Measurements from ENCODE around the gene SVEP1. TPM values are rescaled to one million over a fixed set of nuclear protein-coding genes. Genes with fewer than 3 reads are reported as not detected.

The SVEP1 gene
- total RNA-seq, 4 donors from 2014 or later, result 41.9 to 71.6 (median 60.6) TPM

DNA sequence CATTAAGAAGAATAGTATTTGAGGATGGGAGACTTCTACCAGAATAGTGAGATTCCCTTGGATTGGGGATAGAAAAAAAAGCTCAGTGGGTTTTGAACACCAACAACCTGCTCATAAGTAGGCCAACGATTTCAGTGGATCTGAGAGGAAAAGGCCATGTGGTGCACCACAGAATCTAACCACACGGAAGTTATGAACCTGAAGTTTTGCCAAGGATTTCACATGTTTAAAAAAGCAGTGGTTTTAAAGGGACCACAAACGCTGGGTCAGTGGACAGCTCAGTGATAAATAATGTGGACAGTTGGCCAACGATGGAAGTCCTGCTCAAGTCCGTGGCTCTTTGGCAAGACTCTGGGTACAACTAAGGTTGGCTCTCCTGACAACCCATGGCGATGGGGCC is 134.6 kb downstream of the SVEP1 start:
- no peaks in the 10 kb centered on the region for H3K4me1 ChIP-seq
- TF ChIP-seq, protein P1, sequence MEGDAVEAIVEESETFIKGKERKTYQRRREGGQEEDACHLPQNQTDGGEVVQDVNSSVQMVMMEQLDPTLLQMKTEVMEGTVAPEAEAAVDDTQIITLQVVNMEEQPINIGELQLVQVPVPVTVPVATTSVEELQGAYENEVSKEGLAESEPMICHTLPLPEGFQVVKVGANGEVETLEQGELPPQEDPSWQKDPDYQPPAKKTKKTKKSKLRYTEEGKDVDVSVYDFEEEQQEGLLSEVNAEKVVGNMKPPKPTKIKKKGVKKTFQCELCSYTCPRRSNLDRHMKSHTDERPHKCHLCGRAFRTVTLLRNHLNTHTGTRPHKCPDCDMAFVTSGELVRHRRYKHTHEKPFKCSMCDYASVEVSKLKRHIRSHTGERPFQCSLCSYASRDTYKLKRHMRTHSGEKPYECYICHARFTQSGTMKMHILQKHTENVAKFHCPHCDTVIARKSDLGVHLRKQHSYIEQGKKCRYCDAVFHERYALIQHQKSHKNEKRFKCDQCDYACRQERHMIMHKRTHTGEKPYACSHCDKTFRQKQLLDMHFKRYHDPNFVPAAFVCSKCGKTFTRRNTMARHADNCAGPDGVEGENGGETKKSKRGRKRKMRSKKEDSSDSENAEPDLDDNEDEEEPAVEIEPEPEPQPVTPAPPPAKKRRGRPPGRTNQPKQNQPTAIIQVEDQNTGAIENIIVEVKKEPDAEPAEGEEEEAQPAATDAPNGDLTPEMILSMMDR (IDR thresholded peaks at IDR 0.05), result no peak
- TF ChIP-seq EP300 (IDR thresholded peaks at IDR 0.05) (no peak), POLR2A (IDR thresholded peaks at IDR 0.05; ENCODE audit: low read depth) (no peak), POLR2AphosphoS5 (IDR thresholded peaks at IDR 0.05) (no peak)
- no peaks in the 10 kb centered on the region for H3K27me3 ChIP-seq
- no peak overlapping the region for H3K27ac ChIP-seq (replicated peaks in 1 of 4)
- no peak overlapping the region for H3K4me3 ChIP-seq
- peaks cover 0 to 24% (median 6%) of the 10 kb centered on the region in 4 donors for H3K36me3 ChIP-seq
- intact Hi-C loops (cut with DNase I), result no loop called here
- peaks cover 0 to 6% (median 0%) of the 10 kb centered on the region in 4 donors for H3K9me3 ChIP-seq
- no peak for DNase-seq (ENCODE audit: extremely low spot score)
- 72% methylated on average over 6 of the region's 6 CpGs for WGBS

GRCh38 chr9:110443866-110444220 is 135.7 kb downstream of the SVEP1 start:
- Histone ChIP-seq H3K27ac (replicated peaks in 1 of 4) (no peak overlapping the region), H3K36me3 (peaks cover 0 to 15% (median 6%) of the 10 kb centered on the region in 4 donors), H3K4me1 (no peaks in the 10 kb centered on the region), H3K9me3 (peaks cover 0 to 6% (median 0%) of the 10 kb centered on the region in 4 donors), H3K4me3 (no peak overlapping the region), H3K27me3 (no peaks in the 10 kb centered on the region)
- DNase-seq (ENCODE audit: extremely low spot score), result no peak
- no peak for TF ChIP-seq POLR2A (IDR thresholded peaks at IDR 0.05; ENCODE audit: low read depth)
- TF ChIP-seq, protein P1 (IDR thresholded peaks at IDR 0.05), result no peak
- intact Hi-C loops (cut with DNase I), result no loop called here

- Histone ChIP-seq H3K27me3 (no peaks in the 10 kb centered on the region), H3K4me1 (no peaks in the 10 kb centered on the region), H3K4me3 (no peak overlapping the region), H3K27ac (replicated peaks in 1 of 4) (no peak overlapping the region), H3K9me3 (peaks cover 0 to 6% (median 0%) of the 10 kb centered on the region in 4 donors), H3K36me3 (peaks cover 0 to 13% (median 6%) of the 10 kb centered on the region in 4 donors)
- TF ChIP-seq POLR2A (IDR thresholded peaks at IDR 0.05; ENCODE audit: low read depth), result no peak
- intact Hi-C loops (cut with DNase I), result no loop called here
- no peak for DNase-seq (ENCODE audit: extremely low spot score)
- WGBS, result 15% methylated on average over 3 of the region's 3 CpGs
These were observed 136.2 kb downstream of the SVEP1 start for GRCh38 chr9:110443146-110443865.

- Histone ChIP-seq H3K27ac (replicated peaks in 1 of 4) (no peak overlapping the region), H3K36me3 (peaks cover 0 to 3% (median 0%) of the 10 kb centered on the region in 4 donors), H3K27me3 (no peaks in the 10 kb centered on the region), H3K4me1 (no peaks in the 10 kb centered on the region), H3K4me3 (no peak overlapping the region), H3K9me3 (peaks cover 0 to under 1% (median 0%) of the 10 kb centered on the region in 4 donors)
- TF ChIP-seq, protein P1 (IDR thresholded peaks at IDR 0.05), result no peak
- TF ChIP-seq POLR2A (IDR thresholded peaks at IDR 0.05; ENCODE audit: low read depth) (no peak), EP300 (IDR thresholded peaks at IDR 0.05) (no peak), POLR2AphosphoS5 (IDR thresholded peaks at IDR 0.05) (no peak)
- DNase-seq (ENCODE audit: extremely low spot score), result no peak
- intact Hi-C loops (cut with DNase I), result no loop called here
- 78% methylated on average over 3 of the region's 3 CpGs for WGBS
These were observed 138.7 kb downstream of the SVEP1 start for GRCh38 chr9:110440796-110441195.

DNA sequence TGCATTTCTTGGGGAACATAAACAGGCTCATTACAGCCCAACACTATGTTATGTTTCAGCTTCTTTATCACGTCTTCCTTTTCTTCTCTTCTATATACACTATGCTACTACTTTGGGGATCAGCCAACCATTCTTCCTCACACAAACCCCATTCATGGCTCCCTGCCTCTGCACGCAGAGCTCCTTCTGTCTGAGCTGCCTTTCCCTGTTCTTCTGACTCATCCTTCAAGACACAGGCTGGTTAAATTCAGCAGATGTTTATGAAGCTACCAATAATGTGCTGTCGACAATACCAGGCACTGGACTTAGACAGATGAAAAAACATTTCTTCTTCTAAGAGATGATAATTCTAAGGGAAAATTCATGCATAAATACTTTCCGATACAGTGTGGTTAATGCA is 139.4 kb downstream of the SVEP1 start:
- intact Hi-C loops (cut with DNase I), result no loop called here
- no peaks in the 10 kb centered on the region for H3K4me1 ChIP-seq
- TF ChIP-seq EP300 (IDR thresholded peaks at IDR 0.05) (no peak), POLR2AphosphoS5 (IDR thresholded peaks at IDR 0.05) (no peak), POLR2A (IDR thresholded peaks at IDR 0.05; ENCODE audit: low read depth) (no peak)
- TF ChIP-seq, protein P1 (IDR thresholded peaks at IDR 0.05), result no peak
- no peak overlapping the region for H3K27ac ChIP-seq (replicated peaks in 1 of 4)
- no peak for DNase-seq (ENCODE audit: extremely low spot score)
- no peak overlapping the region for H3K4me3 ChIP-seq
- no peaks in the 10 kb centered on the region for H3K9me3 ChIP-seq
- H3K27me3 ChIP-seq, result no peaks in the 10 kb centered on the region
- H3K36me3 ChIP-seq, result peaks cover 0 to 3% (median 0%) of the 10 kb centered on the region in 4 donors
- WGBS, result 44% methylated on average over 4 of the region's 4 CpGs
